ENCODE measurements around the gene KIDINS220.

KIDINS220 gene

GRCh38 chr2:8685697-8686358 is 151.6 kb downstream of the KIDINS220 start:
- DNase-seq, result peak; percentile 74 to 83

- peak; percentile 40 to 44 for DNase-seq
These were observed 152.3 kb downstream of the KIDINS220 start for GRCh38 chr2:8684878-8685696.

GRCh38 chr2:8684540-8684877 is 152.9 kb downstream of the KIDINS220 start:
- peak; percentile 28 to 53 for DNase-seq

GRCh38 chr2:8682719-8683667 is 154.4 kb downstream of the KIDINS220 start:
- peak; percentile 39 to 51 for DNase-seq

GRCh38 chr2:8681786-8682692 is 155.4 kb downstream of the KIDINS220 start, which contains the start of gene ID2:
TSS of gene ID2 (plus strand) at chr2:8682056. CDS start at chr2:8682166, 110 bp downstream.
- DNase-seq, result peak; percentile 98 to 99

- peak; percentile 53 to 66 for DNase-seq
These were observed 156.3 kb downstream of the KIDINS220 start for GRCh38 chr2:8680822-8681760.

- no peak for DNase-seq
These were observed 157.3 kb downstream of the KIDINS220 start for GRCh38 chr2:8679827-8680731.

GRCh38 chr2:8679567-8679826 is 157.9 kb downstream of the KIDINS220 start:
- no peak for DNase-seq
